Sigmoid colon (tissue), 7 donors: ENCODE results near the gene DYNC1LI1. TPM values are rescaled to one million over a fixed set of nuclear protein-coding genes. Genes with fewer than 3 reads are reported as not detected.
"Not testable (repeated sequence)": the region's sequence is repeated elsewhere in the genome, so short reads cannot be mapped to it uniquely, and the experiment has no call there.

ENCODE experiments used
- DNase-seq: peaks from one replicate; pipeline ENCODE4 v3.0.0-alpha.2; 2019
- H3K27ac ChIP-seq, 4 donors: fragments of 200-600 bp; sonication (generic); one replicate each; pipeline ENCODE4 v1.5.1; 2016 to 2019; ENCODE audit warnings: mild to moderate bottlenecking in 1 of 4
- H3K27me3 ChIP-seq, 3 donors: fragments of 200-600 bp; sonication (generic); one replicate each; pipeline ENCODE4 v1.5.1; 2019; ENCODE audit warnings: mild to moderate bottlenecking in 1 of 3
- H3K36me3 ChIP-seq, 4 donors: fragments of 200-600 bp; sonication (generic); one replicate each; pipeline ENCODE4 v1.5.1; 2016 to 2019
- H3K4me1 ChIP-seq, 4 donors: fragments of 200-600 bp; sonication (generic); one replicate each; pipeline ENCODE4 v1.5.1; 2017 to 2019
- H3K4me3 ChIP-seq, 4 donors: fragments of 200-600 bp; sonication (generic); one replicate each; pipeline ENCODE4 v1.5.1; 2017 to 2019; ENCODE audit warnings: mild to moderate bottlenecking in 2 of 4, moderate library complexity in 1 of 4
- H3K9me3 ChIP-seq, 4 donors: fragments of 200-600 bp in 3 of 4; sonication (generic) in 3 of 4; one replicate each; pipeline versions ENCODE4 v1.5.1 to v1.6.1; 2013 to 2019
- CTCF ChIP-seq, 4 experiments: fragments of 450-650 bp in 3 of 4; fragments of 200-600 bp in 1 of 4; IDR thresholded peaks; one replicate each; pipeline ENCODE4 v1.5.1; 2016 to 2019; ENCODE audit warnings: antibody characterized with exemption in 4 of 4, mild to moderate bottlenecking in 3 of 4, moderate library complexity in 2 of 4
- EP300 ChIP-seq, 4 donors: sonication (generic); formaldehyde crosslinking; IDR thresholded peaks; one replicate each; pipeline ENCODE4 v1.6.1; 2017; ENCODE audit warnings: antibody characterized with exemption in 4 of 4
- POLR2A ChIP-seq, 2 donors: fragments of 450-650 bp; IDR thresholded peaks; one replicate each; pipeline ENCODE4 v1.6.1; 2016; ENCODE audit warnings: antibody characterized with exemption in 2 of 2, mild to moderate bottlenecking in 2 of 2, moderate library complexity in 2 of 2
- POLR2AphosphoS5 ChIP-seq, 4 donors: sonication (generic); formaldehyde crosslinking; IDR thresholded peaks; one replicate each; pipeline ENCODE4 v1.6.1; 2017; ENCODE audit warnings: antibody characterized with exemption in 4 of 4
- WGBS, 2 donors: extraction: QIAGEN DNeasy Blood & Tissue Kit; methylation state at CpG; one replicate each; pipeline ENCODE4 v1.1.7; 2013; 5-methylcytosine and 5-hydroxymethylcytosine counted together
- intact Hi-C: fragments of 100-400 bp; cut with DNase I; formaldehyde crosslinking; loops from one replicate; pipeline ENCODE4 v1.15.1; 2023
- polyA plus RNA-seq, 3 donors: library from polyadenylated mRNA; stranded (reverse); fragments of 200-250 nt; gene quantifications; one replicate each; pipeline ENCODE4 v1.2.3, GENCODE V29; 2013
- total RNA-seq, 4 donors: library from RNA; depleted of rRNA; stranded (reverse); fragments of >200 nt; gene quantifications; one replicate each; pipeline ENCODE4 v1.1.0, GENCODE V29; 2016
- donor health status: healthy with polysubstance abuse.
- donor health status: Bipolar disorder and iron deficiency.
- donor health status: healthy.

DYNC1LI1 gene
- total and polyA plus RNA-seq, 7 donors: 15.9 to 36.0 (median 18.5) TPM

GRCh38 chr3:32591186-32591585 is 20.5 kb upstream of the DYNC1LI1 start:
- Histone ChIP-seq H3K4me3 (no peak overlapping the region), H3K27ac (no peak overlapping the region), H3K9me3 (no peaks in the 10 kb centered on the region), H3K36me3 (no peaks in the 10 kb centered on the region), H3K4me1 (no peaks in the 10 kb centered on the region), H3K27me3 (peaks cover 0 to 6% (median 0%) of the 10 kb centered on the region in 3 donors)
- intact Hi-C loops: no loop called here
- TF ChIP-seq EP300 (IDR thresholded peaks at IDR 0.05): no peak
- no peak for TF ChIP-seq POLR2A (IDR thresholded peaks at IDR 0.05)
- no peak for TF ChIP-seq CTCF (IDR thresholded peaks at IDR 0.05)
- no peak for TF ChIP-seq POLR2AphosphoS5 (IDR thresholded peaks at IDR 0.05)
- 87 to 94% methylated on average over 4 of the region's 4 CpGs for WGBS, 2 donors
- no peak for DNase-seq

DNA sequence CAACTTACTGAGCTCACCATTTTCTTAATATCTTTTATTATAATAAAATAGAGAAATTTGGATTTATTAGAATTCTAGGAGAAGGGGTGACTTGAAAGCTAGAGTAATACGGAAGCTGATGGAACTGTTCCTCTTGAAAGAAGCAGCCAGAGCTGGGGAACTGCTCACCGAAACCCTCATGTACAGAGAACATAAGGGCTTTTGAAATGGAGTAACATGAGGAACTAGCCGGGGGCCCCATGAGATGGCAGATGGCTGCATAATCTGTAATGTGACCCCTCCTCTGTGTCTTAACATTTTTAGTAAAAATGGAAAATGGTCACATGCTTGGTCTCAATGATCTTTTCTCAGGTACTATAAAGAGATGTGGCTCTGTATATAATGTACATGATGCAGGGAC is 15.7 kb upstream of the DYNC1LI1 start:
- no peak for DNase-seq
- H3K36me3 ChIP-seq: no peaks in the 10 kb centered on the region
- 90 to 94% methylated on average over 3 of the region's 3 CpGs for WGBS, 2 donors
- no peaks in the 10 kb centered on the region for H3K27me3 ChIP-seq
- TF ChIP-seq POLR2A (IDR thresholded peaks at IDR 0.05) (no peak), POLR2AphosphoS5 (IDR thresholded peaks at IDR 0.05) (no peak), EP300 (IDR thresholded peaks at IDR 0.05) (no peak), CTCF (IDR thresholded peaks at IDR 0.05) (no peak)
- no peaks in the 10 kb centered on the region for H3K4me1 ChIP-seq
- no peak overlapping the region for H3K4me3 ChIP-seq
- H3K27ac ChIP-seq: no peak overlapping the region
- intact Hi-C loops: no loop called here
- no peaks in the 10 kb centered on the region for H3K9me3 ChIP-seq

GRCh38 chr3:32584660-32585059 is 14.0 kb upstream of the DYNC1LI1 start:
- intact Hi-C loops: no loop called here
- TF ChIP-seq EP300 (IDR thresholded peaks at IDR 0.05): no peak
- no peak for TF ChIP-seq POLR2A (IDR thresholded peaks at IDR 0.05)
- no peak for TF ChIP-seq POLR2AphosphoS5 (IDR thresholded peaks at IDR 0.05)
- TF ChIP-seq CTCF (IDR thresholded peaks at IDR 0.05): no peak
- Histone ChIP-seq H3K4me1 (no peaks in the 10 kb centered on the region), H3K4me3 (no peak overlapping the region), H3K9me3 (no peaks in the 10 kb centered on the region), H3K27ac (no peak overlapping the region), H3K36me3 (no peaks in the 10 kb centered on the region), H3K27me3 (no peaks in the 10 kb centered on the region)
- 14 to 53% methylated on average over 1 of the region's 1 CpG for WGBS, 2 donors
- no peak for DNase-seq

DNA sequence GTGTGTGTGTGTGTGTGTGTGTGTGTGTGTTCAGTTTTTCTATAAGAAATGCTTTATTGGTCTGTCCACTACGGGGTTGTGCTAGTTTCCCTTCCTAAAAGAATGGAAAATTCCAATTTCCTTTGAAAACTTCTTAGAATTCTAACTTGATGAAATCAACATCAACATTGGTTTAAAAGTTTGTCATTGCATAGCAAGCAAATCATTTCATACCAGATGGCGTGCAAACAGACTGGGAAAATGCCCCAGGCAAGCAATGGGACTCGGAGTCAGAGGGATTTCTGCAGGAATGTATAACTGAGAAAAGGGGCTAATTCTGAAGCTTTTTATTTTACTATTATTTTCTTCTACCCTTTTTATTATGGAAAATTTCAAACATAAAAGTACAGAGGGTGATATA is 13.1 kb upstream of the DYNC1LI1 start:
- no peak for DNase-seq
- Histone ChIP-seq H3K27me3 (no peaks in the 10 kb centered on the region), H3K4me1 (no peaks in the 10 kb centered on the region), H3K27ac (no peak overlapping the region), H3K9me3 (no peaks in the 10 kb centered on the region), H3K36me3 (no peaks in the 10 kb centered on the region), H3K4me3 (no peak overlapping the region)
- WGBS, 2 donors: 91 to 93% methylated on average over 3 of the region's 3 CpGs
- intact Hi-C loops: no loop called here
- no peak for TF ChIP-seq POLR2A (IDR thresholded peaks at IDR 0.05)
- TF ChIP-seq EP300 (IDR thresholded peaks at IDR 0.05): no peak
- TF ChIP-seq CTCF (IDR thresholded peaks at IDR 0.05): no peak

- H3K4me1 ChIP-seq, H3K36me3 ChIP-seq, H3K27ac ChIP-seq, H3K4me3 ChIP-seq, H3K9me3 ChIP-seq, DNase-seq, H3K27me3 ChIP-seq: not testable (repeated sequence)
- 98% methylated on average over 31 of the region's 31 CpGs for WGBS, 2 donors
- intact Hi-C loops: loop anchor here (5.0 to 10.0 kb wide), 3 partner anchors 154 to 1136 kb away; partner anchors contain the start of genes CLASP2, GLB1 and TMPPE
Observed at GRCh38 chr3:32578669-32579068, 8.0 kb upstream of the DYNC1LI1 start.
